ENCODE results near the gene HAUS8.
"Not testable (repeated sequence)": the region's sequence is repeated elsewhere in the genome, so short reads cannot be mapped to it uniquely, and the experiment has no call there.

Gene HAUS8

GRCh38 chr19:17109300-17109699 lies 34.0 kb upstream of the HAUS8 start:
- H3K9me2 ChIP-seq (replicated peaks; ENCODE audit: insufficient read depth, low read length), result no peaks in the 10 kb centered on the region
- no peaks in the 10 kb centered on the region; the same call in 1 of the 2 replicates for H4K20me1 ChIP-seq (ENCODE audit: low read depth, low read length)
- H3K36me3 ChIP-seq (ENCODE audit: low read length), result no peaks in the 10 kb centered on the region
- H2AFZ ChIP-seq (ENCODE audit: low read depth, low read length, severe bottlenecking), result no peak overlapping the region
- H3K27me3 ChIP-seq (ENCODE audit: low read length), result no peaks in the 10 kb centered on the region
- H3K27ac ChIP-seq (ENCODE audit: low read depth, low read length), result peak overlapping the region; percentile 45; the same call in 1 of the 2 replicates
- TF ChIP-seq EZH2phosphoT487 (conservative IDR thresholded peaks at IDR 0.05; ENCODE audit: low read length) (no peak), CTCF (IDR thresholded peaks at IDR 0.05; ENCODE audit: insufficient read depth, low read length, poor library complexity, severe bottlenecking) (no peak)
- H3K79me2 ChIP-seq (ENCODE audit: insufficient read depth, low read length), result peaks cover 80% of the 10 kb centered on the region
- no peak overlapping the region for H3K4me3 ChIP-seq (ENCODE audit: insufficient read depth, low read length, poor library complexity, severe bottlenecking)
- H3F3A ChIP-seq (ENCODE audit: insufficient read depth), result no peaks in the 10 kb centered on the region
- H3K9me3 ChIP-seq (ENCODE audit: insufficient read depth, low read length), result no peaks in the 10 kb centered on the region
- H3K4me2 ChIP-seq (ENCODE audit: low read depth, low read length, poor library complexity, severe bottlenecking), result peak overlapping the region; percentile 32
- peak overlapping the region; percentile 4; the same call in 1 of the 2 replicates for H3K9ac ChIP-seq (ENCODE audit: low read length)

GRCh38 chr19:17108453-17108784 lies 33.2 kb upstream of the HAUS8 start:
- H3K9ac ChIP-seq (ENCODE audit: low read length), result no peak overlapping the region
- TF ChIP-seq EZH2phosphoT487 (conservative IDR thresholded peaks at IDR 0.05; ENCODE audit: low read length) (no peak), CTCF (IDR thresholded peaks at IDR 0.05; ENCODE audit: insufficient read depth, low read length, poor library complexity, severe bottlenecking) (no peak)
- no peak overlapping the region for H3K27ac ChIP-seq (ENCODE audit: low read depth, low read length)
- no peaks in the 10 kb centered on the region for H3K27me3 ChIP-seq (ENCODE audit: low read length)
- H3K79me2 ChIP-seq (ENCODE audit: insufficient read depth, low read length), result peaks cover 82% of the 10 kb centered on the region
- H3K4me2 ChIP-seq (ENCODE audit: low read depth, low read length, poor library complexity, severe bottlenecking), result no peak overlapping the region
- H3K9me3 ChIP-seq (ENCODE audit: insufficient read depth, low read length), result no peaks in the 10 kb centered on the region
- H2AFZ ChIP-seq (ENCODE audit: low read depth, low read length, severe bottlenecking), result no peak overlapping the region
- no peaks in the 10 kb centered on the region; the same call in 1 of the 2 replicates for H4K20me1 ChIP-seq (ENCODE audit: low read depth, low read length)
- no peak overlapping the region for H3K4me3 ChIP-seq (ENCODE audit: insufficient read depth, low read length, poor library complexity, severe bottlenecking)
- no peaks in the 10 kb centered on the region for H3K36me3 ChIP-seq (ENCODE audit: low read length)
- H3F3A ChIP-seq (ENCODE audit: insufficient read depth), result no peaks in the 10 kb centered on the region
- H3K9me2 ChIP-seq (replicated peaks; ENCODE audit: insufficient read depth, low read length), result no peaks in the 10 kb centered on the region

- no peaks in the 10 kb centered on the region for H3K27me3 ChIP-seq (ENCODE audit: low read length)
- no peak overlapping the region for H3K9ac ChIP-seq (ENCODE audit: low read length)
- no peaks in the 10 kb centered on the region for H3K9me3 ChIP-seq (ENCODE audit: insufficient read depth, low read length)
- peaks cover 4% of the 10 kb centered on the region; the same call in 1 of the 2 replicates for H3K36me3 ChIP-seq (ENCODE audit: low read length)
- no peaks in the 10 kb centered on the region; the same call in 1 of the 2 replicates for H4K20me1 ChIP-seq (ENCODE audit: low read depth, low read length)
- H3K9me2 ChIP-seq (replicated peaks; ENCODE audit: insufficient read depth, low read length), result no peaks in the 10 kb centered on the region
- H3F3A ChIP-seq (ENCODE audit: insufficient read depth), result no peaks in the 10 kb centered on the region
- H3K79me2 ChIP-seq (ENCODE audit: insufficient read depth, low read length), result peaks cover 85% of the 10 kb centered on the region
- H3K4me2 ChIP-seq (ENCODE audit: low read depth, low read length, poor library complexity, severe bottlenecking), result no peak overlapping the region
- H3K27ac ChIP-seq (ENCODE audit: low read depth, low read length), result no peak overlapping the region
- H2AFZ ChIP-seq (ENCODE audit: low read depth, low read length, severe bottlenecking), result no peak overlapping the region
- TF ChIP-seq CTCF (IDR thresholded peaks at IDR 0.05; ENCODE audit: insufficient read depth, low read length, poor library complexity, severe bottlenecking) (no peak), EZH2phosphoT487 (conservative IDR thresholded peaks at IDR 0.05; ENCODE audit: low read length) (no peak)
- H3K4me3 ChIP-seq (ENCODE audit: insufficient read depth, low read length, poor library complexity, severe bottlenecking), result no peak overlapping the region
Observed at GRCh38 chr19:17107546-17108452, 32.5 kb upstream of the HAUS8 start.

GRCh38 chr19:17106964-17107363 lies 31.7 kb upstream of the HAUS8 start:
- not testable (repeated sequence) for H3K4me3 ChIP-seq (ENCODE audit: insufficient read depth, low read length, poor library complexity, severe bottlenecking)

More at GRCh38 chr19:17106964-17107363, 31.7 kb upstream of the HAUS8 start:
- not testable (repeated sequence) for H3F3A ChIP-seq (ENCODE audit: insufficient read depth); H3K9me3 ChIP-seq (ENCODE audit: insufficient read depth, low read length); H4K20me1 ChIP-seq (ENCODE audit: low read depth, low read length); H3K27me3 ChIP-seq (ENCODE audit: low read length); H3K9me2 ChIP-seq (replicated peaks; ENCODE audit: insufficient read depth, low read length); H2AFZ ChIP-seq (ENCODE audit: low read depth, low read length, severe bottlenecking); H3K4me2 ChIP-seq (ENCODE audit: low read depth, low read length, poor library complexity, severe bottlenecking); H3K27ac ChIP-seq (ENCODE audit: low read depth, low read length); H3K9ac ChIP-seq (ENCODE audit: low read length)
- H3K79me2 ChIP-seq (ENCODE audit: insufficient read depth, low read length), result peaks cover 85% of the 10 kb centered on the region
- H3K36me3 ChIP-seq (ENCODE audit: low read length), result peaks cover 10% of the 10 kb centered on the region
